HEK293 (cell line): Measurements from ENCODE around the gene CCDC183.
A peak's percentile ranks its signal among the peaks of the same experiment; 100 is the strongest.
"Not testable (repeated sequence)": the region's sequence is repeated elsewhere in the genome, so short reads cannot be mapped to it uniquely, and the experiment has no call there.

Source experiments
- CTCF ChIA-PET: fragments of 350-600 bp; formaldehyde crosslinking; extraction: SDS; loops from one replicate; lab custom pipeline; 2021; ENCODE audit warnings: antibody characterized with exemption; lab: Yijun Ruan, JAX
- POLR2A ChIA-PET: fragments of 300-600 bp; formaldehyde crosslinking; extraction: SDS; loops from one replicate; lab custom pipeline; 2020; ENCODE audit warnings: antibody characterized with exemption, inconsistent platforms; lab: Yijun Ruan, JAX
- H3K27ac ChIP-seq: fragments of 200-500 bp; sonication (Bioruptor generic); 2 replicates; pipeline ENCODE4 v1.5.1; 2014; ENCODE audit warnings: low read depth, low read length, control low read depth, inconsistent platforms; ENCODE audit errors: extremely low read depth
- H3K36me3 ChIP-seq, 2 experiments: fragments of 200-500 bp in 1 of 2; sonication (Bioruptor generic) in 1 of 2; 1 replicate in 1 of 2; 2 replicates in 1 of 2; pipeline ENCODE4 v1.5.1; 2014 to 2017; ENCODE audit warnings: inconsistent platforms in 2 of 2, low read length in 2 of 2; ENCODE audit not compliant: control insufficient read depth in 2 of 2, insufficient read depth in 1 of 2
- H3K4me1 ChIP-seq: fragments of 200-500 bp; sonication (Bioruptor generic); 2 replicates; pipeline ENCODE4 v1.5.1; 2014; ENCODE audit warnings: mild to moderate bottlenecking, low read length, inconsistent platforms; ENCODE audit not compliant: control insufficient read depth, insufficient read depth
- H3K4me3 ChIP-seq: 2 replicates; pipeline ENCODE4 v1.5.1; 2011; ENCODE audit warnings: low read depth, mild to moderate bottlenecking, control low read depth, low read length, moderate library complexity
- H3K9me3 ChIP-seq: fragments of 200-500 bp; sonication (Bioruptor generic); 2 replicates; pipeline ENCODE4 v1.5.1; 2014; ENCODE audit warnings: low read depth, low read length, inconsistent platforms; ENCODE audit not compliant: control insufficient read depth, insufficient read depth
- EGR2 ChIP-seq: fragments of 450-650 bp; formaldehyde crosslinking; IDR thresholded peaks from 2 replicates; pipeline ENCODE4 v1.5.1; 2016; ENCODE audit warnings: low read depth, missing biosample characterization, missing genetic modification characterization
- GLIS1 ChIP-seq: fragments of 450-650 bp; formaldehyde crosslinking; IDR thresholded peaks from 2 replicates; pipeline ENCODE4 v1.5.1; 2016; ENCODE audit warnings: missing biosample characterization, missing genetic modification characterization
- GLIS2 ChIP-seq: fragments of 450-650 bp; formaldehyde crosslinking; IDR thresholded peaks from 2 replicates; pipeline ENCODE4 v1.5.1; 2016; ENCODE audit warnings: missing biosample characterization, missing genetic modification characterization
- KLF1 ChIP-seq: fragments of 450-650 bp; formaldehyde crosslinking; IDR thresholded peaks from 2 replicates; pipeline ENCODE4 v1.5.1; 2016; ENCODE audit warnings: missing biosample characterization, missing genetic modification characterization
- KLF17 ChIP-seq: fragments of 450-650 bp; formaldehyde crosslinking; IDR thresholded peaks from 2 replicates; pipeline ENCODE4 v1.5.1; 2016; ENCODE audit warnings: missing biosample characterization, missing genetic modification characterization
- KLF8 ChIP-seq: fragments of 450-650 bp; formaldehyde crosslinking; IDR thresholded peaks from 2 replicates; pipeline ENCODE4 v1.5.1; 2016; ENCODE audit warnings: missing biosample characterization, missing genetic modification characterization
- KLF9 ChIP-seq: fragments of 450-650 bp; formaldehyde crosslinking; IDR thresholded peaks from 2 replicates; pipeline ENCODE4 v1.5.1; 2016; ENCODE audit warnings: missing biosample characterization, missing genetic modification characterization, low read depth
- PATZ1 ChIP-seq: fragments of 450-650 bp; formaldehyde crosslinking; IDR thresholded peaks from 2 replicates; pipeline ENCODE4 v1.5.1; 2016; ENCODE audit warnings: missing biosample characterization, missing genetic modification characterization
- PRDM2 ChIP-seq: fragments of 450-650 bp; formaldehyde crosslinking; IDR thresholded peaks from 2 replicates; pipeline ENCODE4 v1.5.1; 2016; ENCODE audit warnings: missing biosample characterization, missing genetic modification characterization, borderline replicate concordance
- ZBTB48 ChIP-seq: fragments of 450-650 bp; formaldehyde crosslinking; IDR thresholded peaks from 2 replicates; pipeline ENCODE4 v1.5.1; 2016; ENCODE audit warnings: missing biosample characterization, missing genetic modification characterization
- ZFP69B ChIP-seq: fragments of 450-650 bp; formaldehyde crosslinking; IDR thresholded peaks from 2 replicates; pipeline ENCODE4 v1.5.1; 2016; ENCODE audit warnings: missing biosample characterization, missing genetic modification characterization
- ZNF324 ChIP-seq: fragments of 450-650 bp; formaldehyde crosslinking; IDR thresholded peaks from 2 replicates; pipeline ENCODE4 v1.5.1; 2016; ENCODE audit warnings: missing biosample characterization, missing genetic modification characterization
- ZNF335 ChIP-seq: fragments of 450-650 bp; formaldehyde crosslinking; conservative IDR thresholded peaks from 2 replicates; pipeline ENCODE4 v1.5.1; 2016; ENCODE audit warnings: missing biosample characterization, missing genetic modification characterization
- ZNF394 ChIP-seq: fragments of 450-650 bp; formaldehyde crosslinking; IDR thresholded peaks from 2 replicates; pipeline ENCODE4 v1.5.1; 2016; ENCODE audit warnings: missing biosample characterization, missing genetic modification characterization, mild to moderate bottlenecking, moderate library complexity, borderline replicate concordance
- ZSCAN30 ChIP-seq: fragments of 450-650 bp; IDR thresholded peaks from 2 replicates; pipeline ENCODE4 v1.5.1; 2018; ENCODE audit warnings: missing biosample characterization, mild to moderate bottlenecking, missing genetic modification characterization, moderate library complexity
- TF ChIP-seq, protein P1 (sequence below): fragments of 450-650 bp; formaldehyde crosslinking; optimal IDR thresholded peaks from 2 replicates; pipeline ENCODE3; 2016; ENCODE audit warnings: missing biosample characterization, mild to moderate bottlenecking, missing genetic modification characterization

Gene CCDC183

GRCh38 chr9:136842380-136842948, 46.3 kb downstream of the CCDC183 start, which contains the start of gene AJM1 (continued):
- TF ChIP-seq, protein P1, sequence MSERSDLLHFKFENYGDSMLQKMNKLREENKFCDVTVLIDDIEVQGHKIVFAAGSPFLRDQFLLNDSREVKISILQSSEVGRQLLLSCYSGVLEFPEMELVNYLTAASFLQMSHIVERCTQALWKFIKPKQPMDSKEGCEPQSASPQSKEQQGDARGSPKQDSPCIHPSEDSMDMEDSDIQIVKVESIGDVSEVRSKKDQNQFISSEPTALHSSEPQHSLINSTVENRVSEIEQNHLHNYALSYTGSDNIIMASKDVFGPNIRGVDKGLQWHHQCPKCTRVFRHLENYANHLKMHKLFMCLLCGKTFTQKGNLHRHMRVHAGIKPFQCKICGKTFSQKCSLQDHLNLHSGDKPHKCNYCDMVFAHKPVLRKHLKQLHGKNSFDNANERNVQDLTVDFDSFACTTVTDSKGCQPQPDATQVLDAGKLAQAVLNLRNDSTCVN = peak; percentile 50
- peak; percentile 77 for TF ChIP-seq GLIS2 (tag by site-specific recombination)
- TF ChIP-seq EGR2 = peak; percentile 37; the same call in 1 of the 2 replicates
- TF ChIP-seq ZNF324 (tag by site-specific recombination) = peak; percentile 63
- TF ChIP-seq KLF9 (tag by site-specific recombination) = peak; percentile 62
- peak; percentile 65 for TF ChIP-seq ZNF394 (tag by site-specific recombination)
- TF ChIP-seq ZFP69B = peak; percentile 92
- peak; percentile 91 for TF ChIP-seq PATZ1
- peak; percentile 89 for TF ChIP-seq ZBTB48
- TF ChIP-seq KLF8 (tag by site-specific recombination) = peak; percentile 90
- peak; percentile 86 for TF ChIP-seq KLF1
- TF ChIP-seq ZSCAN30 (tag by site-specific recombination) = peak; percentile 74
- peak; percentile 72; the same call in 1 of the 2 replicates for TF ChIP-seq KLF17
- 0 out of 2 replicates have a peak, but pooled peaks have one; percentile 19 for TF ChIP-seq PRDM2

DNA sequence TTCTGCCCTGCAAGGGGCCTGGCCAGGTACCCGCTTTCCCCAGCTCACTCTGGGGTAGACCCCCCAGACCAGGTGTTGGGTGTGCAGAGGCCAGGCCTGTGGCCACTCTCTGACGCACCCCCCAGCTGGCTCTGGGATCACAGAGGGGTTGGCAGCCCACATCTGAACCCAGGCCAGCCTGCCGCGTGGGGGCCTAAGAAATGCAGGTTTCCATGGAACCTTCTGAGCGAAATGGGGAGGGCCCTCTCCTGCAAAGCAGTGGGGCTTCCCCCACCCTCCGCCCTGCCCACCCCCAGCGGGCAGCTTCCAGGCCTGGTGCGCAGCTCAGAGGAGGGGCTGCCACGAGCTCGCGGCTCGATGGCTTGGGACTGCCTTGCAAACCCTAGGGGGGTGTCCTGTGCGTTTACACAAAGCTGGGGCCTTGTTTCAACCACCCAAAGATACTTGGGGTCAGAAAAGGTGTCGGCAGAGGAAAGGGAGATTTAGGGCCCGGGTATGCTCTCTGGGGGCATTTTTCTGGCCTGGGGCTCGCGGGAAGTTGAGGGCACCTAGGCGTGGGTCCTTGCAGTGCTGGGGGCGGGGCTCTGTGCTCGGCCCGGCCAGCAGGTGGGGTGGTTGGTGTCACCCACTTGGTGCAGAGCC, 47.1 kb downstream of the CCDC183 start:
- CTCF ChIA-PET = interaction anchor here (0.6 to 3.6 kb wide), 26 partner anchors 11 to 1406 kb away, joined by 3 to 27 read pairs (median 4); partner anchors contain the start of gene LCN15
- not testable (repeated sequence) for H3K27ac ChIP-seq, H3K4me3 ChIP-seq, H3K4me1 ChIP-seq, H3K9me3 ChIP-seq
- H3K36me3 ChIP-seq = peaks cover 0 to 25% of the 10 kb centered on the region in 2 experiments; a peak in 1 of 3 replicates
- POLR2A ChIA-PET = interaction anchor here (0.6 to 3.7 kb wide), 5 partner anchors 36 to 59 kb away, joined by 3 to 17 read pairs (median 10); partner anchors contain the start of genes RABL6 and TRAF2
- TF ChIP-seq GLIS1 (tag by site-specific recombination) = peak; percentile 79
- TF ChIP-seq KLF8 (tag by site-specific recombination) = peak; percentile 13; the same call in 1 of the 2 replicates
- 0 out of 2 replicates have a peak, but pooled peaks have one; percentile 19 for TF ChIP-seq ZNF335 (tag by site-specific recombination)
- TF ChIP-seq GLIS2 (tag by site-specific recombination) = peak; percentile 62
